Smooth muscle cell (in vitro differentiated cells): ENCODE results near the gene ECE1. TPM values are rescaled to one million over a fixed set of nuclear protein-coding genes. Genes with fewer than 3 reads are reported as not detected.
A peak's percentile ranks its signal among the peaks of the same experiment; 100 is the strongest.

ENCODE experiments used
- DNase-seq: peaks from one replicate; lab custom pipeline; 2025; ENCODE audit not compliant: unreplicated experiment; lab: John Stamatoyannopoulos, UW
- H2AFZ ChIP-seq: fragments of 200-600 bp; sonication (generic); 2 replicates; pipeline ENCODE4 v1.6.0; 2016; ENCODE audit warnings: antibody characterized with exemption, low read depth, mild to moderate bottlenecking
- H3F3A ChIP-seq: fragments of 200-600 bp; sonication (generic); 2 replicates; pipeline ENCODE4 v1.6.0; 2017; ENCODE audit warnings: antibody characterized with exemption, low read depth
- H3K27ac ChIP-seq: fragments of 200-600 bp; sonication (generic); 2 replicates; pipeline ENCODE4 v1.5.1; 2016; ENCODE audit warnings: low read depth, mild to moderate bottlenecking
- H3K27me3 ChIP-seq: fragments of 200-600 bp; sonication (generic); 2 replicates; pipeline ENCODE4 v1.6.1; 2016; ENCODE audit warnings: low read depth, mild to moderate bottlenecking
- H3K36me3 ChIP-seq: fragments of 200-600 bp; sonication (generic); 2 replicates; pipeline ENCODE4 v1.5.1; 2016; ENCODE audit warnings: low read depth
- H3K4me1 ChIP-seq: fragments of 200-600 bp; sonication (generic); 2 replicates; pipeline ENCODE4 v1.5.1; 2016; ENCODE audit warnings: low read depth
- H3K4me2 ChIP-seq: fragments of 200-600 bp; sonication (generic); 2 replicates; pipeline ENCODE4 v1.6.0; 2016; ENCODE audit warnings: mild to moderate bottlenecking
- H3K4me3 ChIP-seq: fragments of 200-600 bp; sonication (generic); 2 replicates; pipeline ENCODE4 v1.5.1; 2016; ENCODE audit warnings: mild to moderate bottlenecking
- H3K79me2 ChIP-seq: fragments of 200-600 bp; sonication (generic); 2 replicates; pipeline ENCODE4 v1.6.0; 2016; ENCODE audit warnings: low read depth, mild to moderate bottlenecking
- H3K9ac ChIP-seq: fragments of 200-600 bp; sonication (generic); 2 replicates; pipeline ENCODE4 v1.6.0; 2016; ENCODE audit warnings: low read depth
- H3K9me3 ChIP-seq: fragments of 200-600 bp; sonication (generic); replicated peaks from 2 replicates; pipeline ENCODE4 v1.5.1; 2016; ENCODE audit warnings: low read depth
- H4K20me1 ChIP-seq: fragments of 200-600 bp; sonication (generic); 2 replicates; pipeline ENCODE4 v1.6.0; 2016; ENCODE audit warnings: low read depth
- CTCF ChIP-seq: fragments of 200-600 bp; sonication (generic); IDR thresholded peaks from 2 replicates; pipeline ENCODE4 v1.5.1; 2017; ENCODE audit warnings: borderline replicate concordance, mild to moderate bottlenecking, antibody characterized with exemption; ENCODE audit not compliant: insufficient read depth, poor library complexity, severe bottlenecking
- WGBS: methylation state at CpG from one replicate; pipeline ENCODE4 v1.1.7; 2016; ENCODE audit warnings: low lambda C conversion rate; 5-methylcytosine and 5-hydroxymethylcytosine counted together
- polyA plus RNA-seq: library from polyadenylated mRNA; unstranded; fragments of >200 nt; fragmentation: Nextera tagmentation; extraction: Ambion mirVana; gene quantifications from 2 replicates; pipeline ENCODE4 v1.2.1, GENCODE V29; 2016
- total RNA-seq: library from RNA; depleted of rRNA; stranded (reverse); fragments of >200 nt; gene quantifications from 2 replicates; pipeline ENCODE4 v1.2.3, GENCODE V29; 2014

The ECE1 gene
- total and polyA plus RNA-seq, 2 experiments from 2014 or later, result 108 to 129 TPM

- TF ChIP-seq CTCF, result no peak
Observed at GRCh38 chr1:21333824-21334213, 43.6 kb upstream of the ECE1 start.

DNA sequence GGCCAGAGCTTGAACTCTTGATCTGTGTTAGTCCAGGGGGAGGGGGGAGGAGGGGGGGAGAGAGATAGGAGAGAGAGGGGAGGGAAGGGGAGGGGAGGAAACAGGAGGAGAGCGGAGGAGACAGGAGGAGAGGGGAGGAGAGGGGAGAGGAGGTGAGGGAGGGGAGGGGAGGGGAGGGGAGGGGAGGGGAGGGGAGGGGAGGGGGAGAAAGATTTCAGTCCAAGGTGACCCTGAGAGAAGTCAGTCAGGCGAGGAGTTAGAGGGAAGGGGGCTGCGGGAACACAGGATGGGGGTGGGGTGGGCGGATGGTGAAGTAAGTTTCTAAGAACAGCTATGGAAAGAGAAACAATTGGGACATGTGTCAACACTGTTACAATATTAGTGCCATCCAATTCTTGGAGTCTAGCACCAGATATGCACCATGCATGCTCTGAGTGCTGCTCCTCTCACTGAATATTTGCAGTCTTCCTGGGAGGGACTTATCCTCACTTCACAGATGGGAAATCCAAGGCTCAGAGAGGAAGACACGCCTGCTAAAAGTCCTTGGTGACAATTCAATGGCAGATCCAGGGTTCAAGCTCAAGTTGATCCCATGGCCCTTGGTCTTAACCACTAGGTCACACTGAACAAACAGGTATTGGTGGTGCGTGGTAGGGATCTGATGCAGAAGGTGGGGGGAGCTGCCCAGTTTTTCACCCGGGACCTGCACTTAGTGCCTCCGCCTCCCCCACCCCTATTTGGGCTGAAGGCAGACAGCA lies 42.5 kb upstream of the ECE1 start:
- Histone ChIP-seq H3F3A (peaks cover 22% of the 10 kb centered on the region), H3K36me3 (no peaks in the 10 kb centered on the region), H4K20me1 (peaks cover 21% of the 10 kb centered on the region), H3K27me3 (no peaks in the 10 kb centered on the region), H3K9ac (no peak overlapping the region), H3K4me2 (peak overlapping the region; percentile 63), H3K4me3 (no peak overlapping the region), H3K9me3 (no peaks in the 10 kb centered on the region), H3K27ac (peak overlapping the region; percentile 86), H3K79me2 (peaks cover 91% of the 10 kb centered on the region), H2AFZ (no peak overlapping the region), H3K4me1 (peaks cover 36% of the 10 kb centered on the region)
- 60% methylated on average over 5 of the region's 8 CpGs for WGBS
- TF ChIP-seq CTCF, result no peak
- DNase-seq, result no peak

More at GRCh38 chr1:21333824-21334213, 43.6 kb upstream of the ECE1 start:
- WGBS, result 88% methylated on average over 5 of the region's 5 CpGs
- H3K4me2 ChIP-seq, result peak overlapping the region; percentile 82
- peaks cover 91% of the 10 kb centered on the region for H3K79me2 ChIP-seq
- H3K27ac ChIP-seq, result peak overlapping the region; percentile 86
- peaks cover 21% of the 10 kb centered on the region for H3F3A ChIP-seq
- no peaks in the 10 kb centered on the region for H3K9me3 ChIP-seq
- H2AFZ ChIP-seq, result no peak overlapping the region
- DNase-seq, result no peak
- no peaks in the 10 kb centered on the region for H3K36me3 ChIP-seq
- H3K27me3 ChIP-seq, result no peaks in the 10 kb centered on the region
- H3K4me3 ChIP-seq, result no peak overlapping the region
- H3K9ac ChIP-seq, result no peak overlapping the region
- H3K4me1 ChIP-seq, result peaks cover 37% of the 10 kb centered on the region
- peaks cover 32% of the 10 kb centered on the region for H4K20me1 ChIP-seq

- WGBS, result 12% methylated on average over 9 of the region's 9 CpGs
- Histone ChIP-seq H3K27ac (peak overlapping the region; percentile 73), H3K36me3 (no peaks in the 10 kb centered on the region), H3K9ac (no peak overlapping the region), H3F3A (peaks cover 25% of the 10 kb centered on the region), H3K4me2 (peak overlapping the region; percentile 63), H3K27me3 (no peaks in the 10 kb centered on the region), H3K9me3 (no peaks in the 10 kb centered on the region), H3K4me1 (peaks cover 43% of the 10 kb centered on the region), H3K79me2 (peaks cover 91% of the 10 kb centered on the region), H4K20me1 (peaks cover 13% of the 10 kb centered on the region), H3K4me3 (no peak overlapping the region), H2AFZ (no peak overlapping the region)
- no peak for TF ChIP-seq CTCF
- DNase-seq, result no peak
Observed at GRCh38 chr1:21331752-21332478, 41.7 kb upstream of the ECE1 start.
